Testis (tissue), 2 donors: ENCODE results near the gene PARVB.

Source experiments
- CTCF ChIP-seq, 3 experiments: fragments of 450-650 bp in 2 of 3; fragments of 200-600 bp in 1 of 3; sonication (generic) in 1 of 3; IDR thresholded peaks; one replicate each; pipeline ENCODE4 v1.5.1; 2016 to 2019; ENCODE audit warnings: antibody characterized with exemption in 3 of 3, mild to moderate bottlenecking in 2 of 3, moderate library complexity in 1 of 3
- POLR2A ChIP-seq: fragments of 450-650 bp; IDR thresholded peaks from one replicate; pipeline ENCODE4 v1.6.1; 2017; ENCODE audit warnings: antibody characterized with exemption, mild to moderate bottlenecking, moderate library complexity

DNA sequence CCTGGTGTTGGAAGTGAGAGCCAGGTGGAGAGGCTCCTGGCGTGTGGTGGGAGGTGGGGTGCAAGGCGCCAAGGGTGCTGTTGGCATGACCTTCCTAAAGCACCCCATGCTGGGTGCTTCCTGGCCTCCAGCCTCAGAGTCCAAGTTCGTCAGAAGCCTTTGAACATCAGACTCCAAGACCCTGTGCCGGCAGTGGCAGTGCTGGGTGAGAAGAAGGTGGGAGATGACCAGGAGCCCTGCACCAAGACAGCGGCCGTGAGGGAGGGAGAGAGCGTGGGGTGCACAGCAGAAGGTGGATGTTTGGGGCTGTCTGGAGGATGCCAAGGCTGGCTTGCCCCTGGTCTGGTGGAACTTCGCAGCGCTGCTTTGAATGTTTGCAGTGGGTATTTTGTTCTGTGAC, 29.7 kb upstream of the PARVB start:
- TF ChIP-seq POLR2A (no peak), CTCF (IDR thresholded peaks at IDR 0.05) (no peak)
